ENCODE measurements around the gene AGO1.
"Not testable (repeated sequence)": the region's sequence is repeated elsewhere in the genome, so short reads cannot be mapped to it uniquely, and the experiment has no call there.

The AGO1 gene

DNA sequence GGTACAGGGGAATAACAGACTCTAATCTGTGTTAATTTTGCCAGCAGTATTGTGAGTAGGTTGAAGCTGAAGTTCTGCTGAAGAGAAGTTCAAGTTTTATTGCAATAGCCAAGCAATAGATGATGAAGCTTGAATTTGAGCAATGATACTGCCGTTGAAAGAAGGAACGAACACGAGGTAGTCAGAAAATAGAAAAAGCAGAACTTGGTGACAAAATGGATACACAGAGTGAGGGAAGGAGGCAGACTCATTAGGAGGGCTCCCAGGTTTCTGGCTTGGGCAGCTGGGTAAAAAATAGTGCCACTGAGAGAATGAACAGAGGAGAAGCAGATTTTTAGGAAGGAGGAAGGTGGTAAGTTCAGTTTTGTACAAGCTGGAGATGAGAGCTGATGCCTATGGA is 22.3 kb upstream of the AGO1 start:
- no peak overlapping the region for H3K4me3 ChIP-seq
- no peaks in the 10 kb centered on the region for H3K27me3 ChIP-seq
- peaks cover 5 to 30% (median 8%) of the 10 kb centered on the region in 11 experiments; a peak in 21 of 22 replicates for H3K36me3 ChIP-seq
- H4K20me1 ChIP-seq, result peaks cover 0 to 9% (median 0%) of the 10 kb centered on the region in 11 experiments; a peak in 3 of 22 replicates
- H3K9me3 ChIP-seq (replicated peaks in 1 of 11), result no peaks in the 10 kb centered on the region
- peaks cover 0 to 61% (median 24%) of the 10 kb centered on the region in 10 experiments; a peak in 13 of 20 replicates for H3K4me1 ChIP-seq
- peak overlapping the region in 5 of 11 experiments; percentile 25 to 70 (median 59); a peak in 9 of 22 replicates for H3K27ac ChIP-seq
- H3K4me2 ChIP-seq, result peak overlapping the region in 5 of 11 experiments; percentile 44 to 72 (median 61); a peak in 10 of 22 replicates
- TF ChIP-seq Cebpa-rat (IDR thresholded peaks at IDR 0.05), result no peak
- H3K9ac ChIP-seq, result peak overlapping the region in 3 of 11 experiments; percentile 37 to 43 (median 40); a peak in 4 of 22 replicates

DNA sequence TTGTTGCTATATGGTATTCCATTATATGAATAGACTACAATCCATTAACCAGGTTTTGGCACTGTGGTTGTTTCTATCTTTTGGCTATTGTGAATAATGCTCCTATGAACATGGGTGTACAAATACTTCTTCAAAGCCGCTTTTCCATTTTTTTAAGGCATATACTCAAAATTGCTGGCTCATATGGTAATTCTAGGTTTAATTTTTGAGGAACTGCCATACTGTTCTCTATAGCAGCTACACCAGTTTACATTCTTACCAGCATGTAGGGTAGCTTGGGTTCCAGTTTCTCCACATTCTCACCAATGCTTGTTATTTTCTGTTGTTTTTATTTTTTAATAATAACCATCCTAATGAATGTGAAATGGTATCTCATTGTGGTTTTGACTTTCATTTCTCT is 19.9 kb upstream of the AGO1 start:
- TF ChIP-seq Cebpa-rat (IDR thresholded peaks at IDR 0.05), result no peak
- H3K36me3 ChIP-seq, result peaks cover 0 to 16% (median 0%) of the 10 kb centered on the region in 11 experiments; a peak in 4 of 22 replicates
- H3K4me2 ChIP-seq, result peak overlapping the region in 4 of 11 experiments; percentile 58 to 87 (median 68); a peak in 5 of 22 replicates
- no peak overlapping the region for H3K4me3 ChIP-seq
- no peaks in the 10 kb centered on the region for H3K27me3 ChIP-seq
- 0 out of 22 replicates have a peak overlapping the region, but pooled peaks of 1 of the 11 experiments have one; percentile 52 for H3K27ac ChIP-seq
- no peaks in the 10 kb centered on the region for H4K20me1 ChIP-seq
- H3K4me1 ChIP-seq, result peaks cover 0 to 82% (median 28%) of the 10 kb centered on the region in 10 experiments; a peak in 13 of 20 replicates
- no peak overlapping the region for H3K9ac ChIP-seq
- H3K9me3 ChIP-seq (replicated peaks in 1 of 11), result no peaks in the 10 kb centered on the region

DNA sequence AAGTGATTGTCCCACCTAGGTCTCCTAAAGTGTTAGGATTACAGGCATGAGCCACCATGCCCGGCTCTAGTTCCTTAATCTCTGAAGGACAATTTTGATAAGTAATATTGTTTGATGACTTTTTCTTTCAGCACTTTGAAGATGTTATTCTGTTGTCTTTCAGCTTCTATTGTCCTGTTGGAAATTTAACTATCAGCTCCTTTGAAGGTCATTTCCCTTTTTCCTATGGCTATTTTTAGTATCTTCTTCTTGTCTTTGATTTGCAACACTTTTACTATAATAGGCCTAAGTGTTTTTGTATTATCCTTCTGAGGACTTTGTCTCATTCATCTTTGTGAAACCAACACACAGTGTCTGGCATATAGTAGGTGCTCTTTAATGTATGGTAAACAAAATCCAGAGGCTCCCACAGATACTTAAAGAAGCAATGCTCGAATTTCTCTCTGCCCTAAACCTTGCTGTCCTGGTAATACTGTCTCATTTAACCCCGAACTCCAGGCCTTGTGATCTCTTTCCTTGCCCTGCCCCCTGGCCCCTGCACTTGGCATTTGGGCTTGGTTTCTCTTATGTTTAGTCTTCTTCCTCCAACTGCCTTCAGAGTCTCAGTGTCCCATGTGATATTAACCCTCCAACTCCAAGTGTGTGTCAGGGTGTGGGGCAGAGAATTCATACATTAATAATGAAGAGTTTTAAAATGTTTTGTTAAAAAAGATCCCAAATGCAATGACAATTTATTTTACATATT is 19.0 kb upstream of the AGO1 start:
- H3K36me3 ChIP-seq, result peaks cover 0 to 7% (median 0%) of the 10 kb centered on the region in 11 experiments; a peak in 3 of 22 replicates
- H3K4me2 ChIP-seq, result peak overlapping the region in 6 of 11 experiments; percentile 17 to 87 (median 61); a peak in 10 of 22 replicates
- H4K20me1 ChIP-seq, result no peaks in the 10 kb centered on the region
- H3K27me3 ChIP-seq, result no peaks in the 10 kb centered on the region
- no peak for TF ChIP-seq Cebpa-rat (IDR thresholded peaks at IDR 0.05)
- H3K9me3 ChIP-seq (replicated peaks in 1 of 11), result no peaks in the 10 kb centered on the region
- H3K4me1 ChIP-seq, result peaks cover 0 to 82% (median 28%) of the 10 kb centered on the region in 10 experiments; a peak in 13 of 20 replicates
- peak overlapping the region in 2 of 11 experiments; percentile 17 to 43; a peak in 1 of 22 replicates for H3K9ac ChIP-seq
- peak overlapping the region in 5 of 11 experiments; percentile 6 to 52 (median 41); a peak in 6 of 22 replicates for H3K27ac ChIP-seq
- no peak overlapping the region for H3K4me3 ChIP-seq

DNA sequence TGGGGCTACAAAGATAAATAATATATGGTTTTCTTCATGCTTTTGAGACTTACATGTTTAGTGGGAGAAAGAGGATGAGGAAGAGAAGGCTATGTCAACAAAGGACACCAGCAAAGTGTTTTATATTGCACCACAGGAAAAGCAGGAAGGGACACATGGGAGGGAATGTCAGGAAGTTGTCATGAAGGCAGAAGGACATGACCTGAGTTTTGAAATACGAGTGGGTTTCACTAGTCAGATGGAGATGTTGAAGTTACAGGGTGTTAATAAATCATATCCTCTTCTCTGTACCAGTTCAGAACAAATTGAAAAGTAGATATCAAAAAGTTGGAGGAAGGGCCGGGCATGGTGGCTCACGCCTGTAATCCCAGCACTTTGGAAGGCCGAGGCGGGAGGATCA is 18.2 kb upstream of the AGO1 start:
- H3K36me3 ChIP-seq, result no peaks in the 10 kb centered on the region; a peak in 1 of 22 replicates
- no peaks in the 10 kb centered on the region for H3K9me3 ChIP-seq (replicated peaks in 1 of 11)
- TF ChIP-seq Cebpa-rat (IDR thresholded peaks at IDR 0.05), result no peak
- no peaks in the 10 kb centered on the region for H4K20me1 ChIP-seq
- H3K9ac ChIP-seq, result no peak overlapping the region
- H3K27ac ChIP-seq, result peak overlapping the region in 4 of 11 experiments; percentile 30 to 52 (median 37); a peak in 6 of 22 replicates
- peaks cover 0 to 80% (median 28%) of the 10 kb centered on the region in 10 experiments; a peak in 13 of 20 replicates for H3K4me1 ChIP-seq
- no peaks in the 10 kb centered on the region for H3K27me3 ChIP-seq
- H3K4me2 ChIP-seq, result peak overlapping the region in 7 of 11 experiments; percentile 2 to 87 (median 64); a peak in 11 of 22 replicates
- no peak overlapping the region for H3K4me3 ChIP-seq

DNA sequence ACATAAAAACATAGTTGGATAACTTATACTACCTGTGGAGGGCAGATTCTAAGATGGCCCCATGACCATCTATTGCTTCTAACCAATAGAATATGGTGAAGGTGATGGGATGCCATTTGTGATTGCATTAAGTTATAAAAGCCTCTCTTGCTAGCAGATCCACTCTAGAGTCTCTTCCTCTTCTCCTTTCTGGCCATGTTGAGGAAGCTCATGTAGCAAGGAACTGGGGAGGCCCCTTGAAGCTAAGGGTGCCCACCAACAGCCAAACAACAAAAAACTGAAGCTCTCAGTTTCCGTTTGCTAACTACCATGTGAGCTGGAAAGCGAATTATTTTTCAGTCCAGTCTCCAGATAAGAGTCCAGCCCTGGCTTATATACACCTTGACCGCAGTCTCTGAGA is 16.0 kb upstream of the AGO1 start:
- peaks cover 0 to 58% (median 21%) of the 10 kb centered on the region in 10 experiments; a peak in 13 of 20 replicates for H3K4me1 ChIP-seq

DNA sequence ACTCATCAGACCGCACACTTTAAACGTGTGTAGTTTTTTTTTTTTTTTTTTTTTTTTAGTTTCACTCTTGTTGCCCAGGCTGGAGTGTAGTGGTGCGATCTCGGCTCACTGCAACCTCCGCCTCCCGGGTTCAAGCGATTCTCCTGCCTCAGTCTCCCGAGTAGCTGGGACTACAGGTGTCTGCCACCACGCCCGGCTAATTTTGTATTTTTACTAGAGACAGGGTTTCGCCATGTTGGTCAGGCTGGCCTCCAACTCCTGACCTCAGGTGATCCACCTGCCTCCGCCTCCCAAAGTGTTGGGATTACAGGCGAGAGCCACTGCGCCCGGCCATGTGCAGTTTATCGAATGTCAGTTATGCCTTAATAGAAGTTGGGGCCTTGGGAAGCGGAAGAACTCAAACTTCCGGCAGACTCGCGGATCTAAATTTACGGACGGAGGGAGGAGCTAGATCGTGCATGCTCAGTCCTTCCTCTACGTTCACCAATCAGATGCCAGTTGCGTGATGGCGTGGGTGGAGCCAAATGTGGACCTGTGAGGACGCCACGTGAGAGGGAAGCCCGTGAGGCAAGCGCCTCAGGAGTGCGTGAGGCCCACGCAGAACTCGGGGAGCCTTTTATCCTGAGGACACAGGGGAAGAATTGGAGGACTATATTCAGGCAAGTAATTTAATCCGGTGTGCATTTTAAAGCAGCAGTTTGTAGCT is 13.6 kb upstream of the AGO1 start:
- not testable (repeated sequence) for H3K9me3 ChIP-seq (replicated peaks in 1 of 11); H3K4me2 ChIP-seq; H3K9ac ChIP-seq; H3K27me3 ChIP-seq; H4K20me1 ChIP-seq; H3K4me3 ChIP-seq; H3K36me3 ChIP-seq; H3K27ac ChIP-seq
- H3K4me1 ChIP-seq, result peaks cover 0 to 43% (median 12%) of the 10 kb centered on the region in 10 experiments; a peak in 13 of 20 replicates

More for the DNA sequence above, 16.0 kb upstream of the AGO1 start:
- Histone ChIP-seq H4K20me1 (no peaks in the 10 kb centered on the region), H3K9me3 (replicated peaks in 1 of 11) (no peaks in the 10 kb centered on the region), H3K4me3 (no peak overlapping the region), H3K27ac (0 out of 22 replicates have a peak overlapping the region, but pooled peaks of 1 of the 11 experiments have one; percentile 25), H3K27me3 (no peaks in the 10 kb centered on the region), H3K36me3 (no peaks in the 10 kb centered on the region), H3K4me2 (peak overlapping the region in 5 of 11 experiments; percentile 15 to 47 (median 37); a peak in 7 of 22 replicates), H3K9ac (no peak overlapping the region)
- no peak for TF ChIP-seq Cebpa-rat (IDR thresholded peaks at IDR 0.05)

DNA sequence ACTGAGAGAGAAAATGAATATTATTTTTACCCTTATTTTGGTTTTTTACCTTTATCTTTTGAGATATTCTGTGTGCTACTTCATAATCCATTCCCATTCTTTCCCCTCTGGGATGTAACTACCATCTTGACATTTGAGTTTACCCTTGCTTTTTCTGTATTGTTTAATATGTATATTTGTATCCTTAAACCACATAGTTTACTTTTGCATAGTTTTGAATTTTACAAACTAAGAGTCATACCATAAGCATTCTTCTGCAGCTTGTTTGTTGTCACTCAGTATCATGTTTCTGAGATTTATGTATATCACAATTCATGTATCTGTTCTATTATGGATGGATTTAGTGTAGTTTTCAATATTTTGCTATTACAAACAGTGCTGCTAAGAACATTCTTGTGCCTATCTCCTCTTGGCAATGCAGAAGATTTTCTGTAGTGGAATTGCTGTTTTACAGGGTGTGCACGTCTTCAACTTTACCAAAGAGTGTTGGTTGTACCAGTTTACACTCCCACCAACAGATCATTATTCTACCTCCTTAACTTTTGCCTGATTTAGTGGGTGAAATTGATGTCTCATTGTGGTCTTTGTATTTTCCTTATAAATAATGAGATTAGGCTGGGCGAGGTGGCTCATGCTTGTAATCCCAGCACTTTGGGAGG is 12.2 kb upstream of the AGO1 start:
- no peaks in the 10 kb centered on the region for H3K36me3 ChIP-seq
- no peak overlapping the region for H3K4me2 ChIP-seq
- H3K4me3 ChIP-seq, result no peak overlapping the region
- no peak overlapping the region for H3K27ac ChIP-seq
- TF ChIP-seq Cebpa-rat (IDR thresholded peaks at IDR 0.05), result no peak
- no peak overlapping the region for H3K9ac ChIP-seq
- no peaks in the 10 kb centered on the region for H3K27me3 ChIP-seq
- H4K20me1 ChIP-seq, result no peaks in the 10 kb centered on the region
- H3K4me1 ChIP-seq, result peaks cover 0 to 29% (median 3%) of the 10 kb centered on the region in 10 experiments; a peak in 10 of 20 replicates
- no peaks in the 10 kb centered on the region for H3K9me3 ChIP-seq (replicated peaks in 1 of 11)

DNA sequence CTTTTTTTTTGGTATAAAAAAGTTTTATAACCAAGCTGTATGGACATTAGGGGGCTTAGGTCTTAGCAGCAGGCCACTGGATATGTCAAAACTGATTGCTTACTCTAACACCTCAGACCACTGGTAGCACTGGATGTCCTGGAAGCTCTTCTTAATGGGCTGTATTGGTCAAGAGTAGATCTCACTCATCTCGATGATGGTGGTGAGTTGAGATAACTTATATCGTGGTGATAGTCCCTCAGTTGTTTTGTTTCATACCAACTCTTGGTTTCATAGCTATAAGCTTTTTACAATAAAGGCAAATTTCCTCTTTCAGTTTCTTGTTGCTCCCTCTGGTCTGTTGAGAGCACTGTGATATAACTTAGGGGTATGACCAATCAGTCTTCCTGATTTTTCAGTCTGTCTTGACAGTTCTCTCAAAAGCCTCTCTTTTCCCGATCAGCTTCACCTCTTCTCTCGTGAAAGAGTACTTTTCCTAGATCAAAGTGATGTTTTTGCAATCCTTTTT is 9.7 kb upstream of the AGO1 start:
- Histone ChIP-seq H3K9ac (no peak overlapping the region), H3K27me3 (no peaks in the 10 kb centered on the region), H4K20me1 (no peaks in the 10 kb centered on the region), H3K36me3 (no peaks in the 10 kb centered on the region), H3K4me3 (no peak overlapping the region), H3K4me2 (peak overlapping the region in 2 of 11 experiments; percentile 36 to 43; a peak in 2 of 22 replicates), H3K4me1 (peaks cover 0 to 9% (median 0%) of the 10 kb centered on the region in 10 experiments; a peak in 2 of 20 replicates), H3K27ac (no peak overlapping the region), H3K9me3 (replicated peaks in 1 of 11) (no peaks in the 10 kb centered on the region)
- TF ChIP-seq Cebpa-rat (IDR thresholded peaks at IDR 0.05), result no peak

DNA sequence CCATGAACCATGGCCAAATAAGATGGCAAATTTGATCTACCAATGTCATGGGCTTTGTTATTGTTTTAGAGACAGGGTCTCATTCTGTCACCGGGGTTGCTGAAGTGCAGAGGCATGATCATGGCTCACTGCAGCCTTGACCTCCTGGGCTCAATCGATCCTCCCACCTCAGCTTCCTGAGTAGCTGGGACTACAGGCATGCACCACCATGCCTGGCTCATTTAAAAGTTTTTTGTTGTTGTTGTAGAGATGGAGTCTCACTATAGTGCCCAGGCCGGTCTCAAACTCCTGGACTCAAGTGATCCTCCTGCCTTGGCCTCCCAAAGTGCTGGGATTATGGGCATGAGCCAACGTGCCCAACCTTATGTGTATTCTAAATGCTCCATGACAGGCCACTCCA is 8.9 kb upstream of the AGO1 start:
- H3K4me1 ChIP-seq; H3K9ac ChIP-seq; H3K4me3 ChIP-seq; H3K36me3 ChIP-seq; H3K9me3 ChIP-seq (replicated peaks in 1 of 11); H3K27ac ChIP-seq; H3K4me2 ChIP-seq; H4K20me1 ChIP-seq; H3K27me3 ChIP-seq: not testable (repeated sequence)
